Endothelial cell (in vitro differentiated cells): ENCODE measurements around the gene VIPR1. TPM values are rescaled to one million over a fixed set of nuclear protein-coding genes. Genes with fewer than 3 reads are reported as not detected.

Experiments used
- DNase-seq: peaks from one replicate; pipeline ENCODE4 v3.0.0; 2021; ENCODE audit warnings: low spot score
- H3K27ac Mint-ChIP-seq: one replicate; pipeline ENCODE4 v1.8.0; 2021; ENCODE audit warnings: mixed read lengths, inconsistent platforms; ENCODE audit not compliant: unreplicated experiment
- H3K27me3 Mint-ChIP-seq: one replicate; pipeline ENCODE4 v1.8.0; 2021; ENCODE audit warnings: mild to moderate bottlenecking, moderate library complexity, mixed read lengths, inconsistent platforms; ENCODE audit not compliant: unreplicated experiment
- H3K36me3 Mint-ChIP-seq: one replicate; pipeline ENCODE4 v1.8.0; 2021; ENCODE audit warnings: mild to moderate bottlenecking, low read depth, mixed read lengths, inconsistent platforms; ENCODE audit not compliant: unreplicated experiment
- H3K4me1 Mint-ChIP-seq: one replicate; pipeline ENCODE4 v1.8.0; 2021; ENCODE audit warnings: mild to moderate bottlenecking, mixed read lengths, inconsistent platforms; ENCODE audit not compliant: unreplicated experiment
- H3K4me3 Mint-ChIP-seq: one replicate; pipeline ENCODE4 v1.8.0; 2021; ENCODE audit warnings: mild to moderate bottlenecking, mixed read lengths, inconsistent platforms; ENCODE audit not compliant: unreplicated experiment
- H3K9me3 Mint-ChIP-seq: one replicate; pipeline ENCODE4 v1.8.0; 2021; ENCODE audit warnings: mixed read lengths, inconsistent platforms; ENCODE audit not compliant: unreplicated experiment
- CTCF ChIP-seq: fragments of 200-600 bp; sonication (generic); IDR thresholded peaks from one replicate; pipeline ENCODE4 v1.5.0; 2021; ENCODE audit warnings: antibody characterized with exemption; ENCODE audit not compliant: unreplicated experiment
- total RNA-seq: library from RNA; stranded (reverse); fragmentation: NEBNext Ultra II Directional; extraction: Animal tissue kit (Norgen Biotek cat#: 25700); gene quantifications from one replicate; pipeline ENCODE4 v1.2.1, GENCODE V29; 2021; ENCODE audit not compliant: unreplicated experiment

VIPR1 gene
- total RNA-seq, 1 donor from 2014 or later = 5.4 TPM

GRCh38 chr3:42581709-42582473, 79.4 kb downstream of the VIPR1 start, which contains the start of gene SEC22C:
Gene SEC22C, minus strand, starts transcription at chr3:42581967. Its CDS starts 12,921 bp downstream, at chr3:42569046.
- H3K4me3 Mint-ChIP-seq = peak within 1 kb of the TSS; percentile 94
- H3K27me3 Mint-ChIP-seq = peaks cover 5% of the 10 kb centered on the region
- peaks cover 36% of the 10 kb centered on the region for H3K4me1 Mint-ChIP-seq
- H3K36me3 Mint-ChIP-seq = peaks cover 5% of the 10 kb centered on the region
- peak within 1 kb of the TSS; percentile 81 for H3K27ac Mint-ChIP-seq
- TF ChIP-seq CTCF = no peak
- peak; percentile 96 for DNase-seq
- no peaks in the 10 kb centered on the region for H3K9me3 Mint-ChIP-seq

- Mint-ChIP-seq H3K27ac (peak overlapping the region; percentile 81), H3K9me3 (no peaks in the 10 kb centered on the region)
- no peak for DNase-seq
Measured at GRCh38 chr3:42582474-42583070, 80.1 kb downstream of the VIPR1 start.

More at GRCh38 chr3:42582474-42583070, 80.1 kb downstream of the VIPR1 start:
- no peak for TF ChIP-seq CTCF
- H3K4me1 Mint-ChIP-seq = peaks cover 40% of the 10 kb centered on the region
- peaks cover 5% of the 10 kb centered on the region for H3K36me3 Mint-ChIP-seq
- H3K27me3 Mint-ChIP-seq = peaks cover 8% of the 10 kb centered on the region
- peak overlapping the region; percentile 94 for H3K4me3 Mint-ChIP-seq

Other genes with a start within 250 kb of the VIPR1 start
- gene CCK, start 236.5 kb upstream of the VIPR1 start, total RNA-seq = not detected
- gene LYZL4, start 92.0 kb upstream of the VIPR1 start, total RNA-seq = not detected
- gene SEC22C, start 79.3 kb downstream of the VIPR1 start, total RNA-seq = 49.6 TPM
- 75.1 TPM for gene SS18L2, start 88.2 kb downstream of the VIPR1 start, total RNA-seq
- gene NKTR, start 98.0 kb downstream of the VIPR1 start, total RNA-seq = 118 TPM
- gene ZBTB47, start 151.1 kb downstream of the VIPR1 start, total RNA-seq = 20.5 TPM
- not detected for gene KLHL40, start 182.9 kb downstream of the VIPR1 start, total RNA-seq
- not detected for gene HHATL, start 200.2 kb downstream of the VIPR1 start, total RNA-seq